HG03097 (cell line): Measurements from ENCODE around the gene ARID2.
A peak's percentile ranks its signal among the peaks of the same experiment; 100 is the strongest.

ENCODE experiments used
- ATAC-seq: cut with Tn5 transposase; IDR thresholded peaks from one replicate; pipeline ENCODE4 v1.9.1; 2021; ENCODE audit not compliant: unreplicated experiment, low FRiP score

The ARID2 gene

GRCh38 chr12:45713078-45713477 is 16.4 kb upstream of the ARID2 start:
- ATAC-seq, result no peak

DNA sequence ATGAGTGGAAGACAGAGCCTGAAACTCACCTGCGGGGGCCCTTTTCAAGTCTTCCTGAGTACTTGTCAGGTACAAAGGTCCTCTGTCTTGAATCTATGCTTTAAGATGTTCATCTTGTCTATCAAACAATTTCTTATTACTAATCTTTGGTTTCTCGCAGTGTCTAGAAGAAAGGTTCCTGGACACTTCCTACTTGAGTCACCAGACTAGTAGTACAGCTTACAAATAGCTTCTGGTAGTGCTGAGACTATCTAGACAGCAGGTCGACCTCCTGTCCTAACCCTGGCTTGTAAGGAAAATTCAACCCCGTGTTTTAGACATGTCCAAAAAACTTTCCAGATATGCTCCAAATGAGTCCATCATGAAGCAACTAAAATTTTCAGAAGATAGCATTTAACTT is 11.2 kb upstream of the ARID2 start:
- ATAC-seq, result no peak

- no peak for ATAC-seq
These were observed 9.4 kb upstream of the ARID2 start for GRCh38 chr12:45720069-45720468.

DNA sequence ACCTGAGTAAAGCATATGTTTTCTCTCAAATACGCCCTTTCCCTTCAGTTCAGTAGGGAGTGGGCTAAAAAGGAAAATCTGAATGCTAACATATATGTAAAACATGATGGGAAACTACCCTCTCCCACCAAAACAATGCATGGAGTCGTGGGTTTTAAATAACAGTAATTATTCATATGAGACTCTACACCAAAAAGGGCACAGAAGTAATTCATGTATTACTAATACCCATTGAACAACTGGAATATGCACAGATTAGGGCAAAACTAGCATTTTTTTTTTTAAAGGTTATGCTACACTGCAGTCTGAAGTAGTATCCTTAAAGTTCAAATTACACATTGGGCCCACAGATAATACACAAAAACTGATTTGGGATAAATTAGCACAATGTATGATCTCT is 8.1 kb upstream of the ARID2 start:
- ATAC-seq, result no peak

DNA sequence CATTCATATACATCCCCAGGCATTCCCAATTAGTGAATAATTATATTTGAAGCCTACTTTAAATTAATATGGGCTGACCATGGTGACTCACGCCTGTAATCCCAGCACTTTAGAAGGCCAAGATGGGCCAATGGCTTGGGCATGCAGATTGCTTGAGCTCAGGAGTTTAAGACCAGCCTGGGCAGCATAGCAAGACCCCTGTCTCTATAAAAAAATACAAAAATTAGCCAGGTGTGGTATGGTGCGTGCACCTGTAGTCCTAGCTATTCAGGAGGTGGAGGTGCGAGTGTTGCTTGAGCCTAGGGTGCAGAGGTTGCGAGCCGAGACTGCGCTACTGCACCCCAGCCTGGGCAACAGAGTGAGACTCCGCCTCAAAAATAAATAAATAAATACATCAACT is 7.6 kb upstream of the ARID2 start:
- no peak for ATAC-seq

DNA sequence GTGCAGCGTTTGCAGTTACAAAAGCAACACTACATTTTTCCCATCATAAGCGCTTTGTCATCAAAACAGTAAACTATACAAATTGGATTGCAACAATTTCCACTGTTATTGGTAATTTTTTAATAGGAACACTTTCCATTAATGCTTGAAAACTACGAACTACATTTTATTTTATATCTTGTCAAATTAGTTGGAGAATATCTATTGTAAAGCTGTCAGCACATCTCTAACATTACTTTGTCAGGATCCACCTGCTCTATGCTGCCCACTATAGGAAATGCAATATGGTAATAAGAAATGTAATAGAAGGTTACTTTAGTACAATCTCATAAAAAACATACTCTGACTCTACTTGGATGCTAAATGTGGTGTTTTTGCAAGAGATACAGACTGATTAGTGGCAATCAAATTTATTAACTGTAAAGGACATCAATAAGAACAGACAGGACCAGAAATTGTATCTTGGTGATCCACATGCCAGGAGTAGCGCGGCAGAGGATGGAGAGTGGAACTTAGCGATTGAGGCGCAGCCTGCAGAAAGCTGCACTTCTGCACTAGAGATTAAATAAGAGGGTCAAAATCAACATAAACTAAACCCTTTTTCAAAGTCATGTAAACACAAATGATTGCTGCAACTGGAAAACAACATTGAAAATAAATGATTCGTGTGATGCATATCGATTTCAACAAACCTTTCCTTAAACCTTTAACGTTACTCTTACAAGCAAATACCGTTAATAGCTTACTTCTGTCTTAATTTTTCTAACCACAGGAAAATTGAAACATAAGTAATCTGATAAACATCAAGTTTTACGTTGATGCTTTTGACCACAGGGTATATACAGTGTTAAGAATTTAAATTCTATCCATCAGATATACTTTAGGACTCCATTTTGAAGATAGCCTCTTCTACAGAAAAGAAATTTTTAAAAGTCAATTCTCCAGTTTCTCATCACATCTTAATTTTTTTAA is 3.6 kb upstream of the ARID2 start:
- no peak for ATAC-seq

DNA sequence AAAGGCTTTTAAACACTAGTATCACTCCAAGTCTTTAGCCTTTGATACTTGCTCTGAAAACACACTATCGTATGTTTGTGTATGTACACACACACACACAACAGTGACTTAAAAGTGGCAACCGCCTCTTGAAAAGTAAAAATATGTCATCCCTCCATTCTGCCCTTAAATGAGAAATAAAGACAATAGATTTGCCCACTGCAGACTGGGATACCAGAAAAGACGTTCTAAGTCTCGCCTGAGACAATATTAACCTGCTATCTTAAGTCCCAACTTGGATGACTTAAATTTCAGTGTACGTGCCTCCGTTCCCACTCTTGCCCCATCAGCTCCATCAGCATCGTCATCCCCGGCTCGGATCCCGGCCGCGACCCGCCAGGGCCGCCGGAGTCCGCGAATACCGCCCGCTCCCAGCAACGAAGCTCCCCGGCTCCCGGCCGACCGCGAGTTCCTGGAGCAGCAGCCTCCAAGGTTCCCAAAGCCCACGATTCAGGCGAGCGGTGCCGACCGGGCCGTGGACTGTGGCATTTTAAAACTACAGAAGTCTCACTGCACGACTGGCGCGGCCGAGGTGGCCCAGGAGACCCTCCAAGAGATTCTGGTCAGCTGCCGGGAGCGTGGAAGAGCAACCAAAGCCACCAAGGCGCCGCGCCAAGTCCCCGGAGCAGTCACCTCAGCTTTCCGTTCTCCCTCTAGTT is 2.8 kb upstream of the ARID2 start:
- no peak for ATAC-seq

DNA sequence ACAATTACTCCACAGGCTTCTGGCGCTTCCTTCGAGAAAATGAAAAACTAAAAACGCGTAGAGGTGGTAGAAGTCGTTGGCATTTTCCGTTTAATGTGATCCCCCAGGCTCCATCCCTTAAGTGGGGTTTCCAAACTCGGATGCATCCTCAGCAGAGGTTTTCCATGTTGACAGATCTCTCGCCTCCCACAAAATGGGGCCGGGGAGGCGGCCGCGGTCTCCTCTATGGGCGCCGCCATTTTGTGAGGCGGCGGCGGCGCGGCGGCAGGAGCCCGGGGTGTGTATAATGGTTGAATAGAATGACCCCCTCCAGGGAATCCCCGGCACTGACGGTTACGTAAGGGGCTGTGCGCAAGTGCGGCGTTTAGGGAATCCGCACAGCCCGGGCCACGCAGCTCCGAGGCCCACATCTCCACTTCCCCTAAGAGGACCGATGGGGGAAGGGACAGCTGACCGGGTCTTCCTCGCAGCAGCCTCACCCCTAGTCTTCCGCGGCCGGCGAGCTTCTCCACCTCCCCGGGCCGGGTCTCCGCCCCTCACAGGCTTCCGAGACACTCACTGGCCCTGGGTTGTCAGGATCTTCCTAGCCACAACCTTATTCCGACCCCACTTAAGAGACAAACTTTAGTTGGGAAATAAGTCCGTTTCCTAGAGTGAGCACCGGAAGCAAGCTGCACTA is 2.1 kb upstream of the ARID2 start:
- ATAC-seq, result peak; percentile 51

- no peak for ATAC-seq
These were observed 1.4 kb upstream of the ARID2 start for GRCh38 chr12:45727980-45728629.

DNA sequence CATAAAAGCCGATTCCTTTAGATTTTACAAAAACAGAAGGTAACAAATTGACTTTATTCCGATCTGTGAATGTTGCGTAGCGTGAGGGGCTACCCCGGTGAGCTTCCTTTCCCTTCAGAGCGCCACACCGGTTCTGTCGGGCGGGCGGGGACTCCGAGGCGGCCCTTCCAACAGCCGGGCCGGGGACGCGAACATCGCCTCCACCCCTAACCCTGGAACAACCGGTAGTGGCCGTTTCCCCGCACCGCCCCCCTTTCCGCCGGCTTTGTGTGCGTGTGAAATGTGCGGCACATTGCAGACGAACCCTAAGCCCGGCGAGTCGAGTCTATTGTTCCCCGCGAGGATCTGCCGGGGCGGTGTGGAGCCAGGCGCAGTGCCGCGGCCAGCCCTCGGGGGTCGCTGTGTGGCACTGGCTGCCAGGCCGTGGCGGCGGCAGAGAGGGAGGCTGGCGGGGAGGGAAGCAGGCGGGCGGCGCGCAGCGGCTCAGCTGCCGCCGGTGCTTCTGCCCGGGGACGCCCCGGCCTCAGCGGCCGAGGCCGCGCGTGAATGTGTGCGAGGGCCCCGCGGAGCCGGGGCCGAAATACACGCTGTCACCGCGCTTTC is 775 bp upstream of the ARID2 start:
- ATAC-seq, result peak; percentile 51

- ATAC-seq, result no peak
These were observed 510 bp downstream of the ARID2 start for GRCh38 chr12:45730084-45730347.

- ATAC-seq, result no peak
These were observed 1.1 kb downstream of the ARID2 start for GRCh38 chr12:45730348-45731189.

- ATAC-seq, result no peak
These were observed 1.8 kb downstream of the ARID2 start for GRCh38 chr12:45731190-45731775.

DNA sequence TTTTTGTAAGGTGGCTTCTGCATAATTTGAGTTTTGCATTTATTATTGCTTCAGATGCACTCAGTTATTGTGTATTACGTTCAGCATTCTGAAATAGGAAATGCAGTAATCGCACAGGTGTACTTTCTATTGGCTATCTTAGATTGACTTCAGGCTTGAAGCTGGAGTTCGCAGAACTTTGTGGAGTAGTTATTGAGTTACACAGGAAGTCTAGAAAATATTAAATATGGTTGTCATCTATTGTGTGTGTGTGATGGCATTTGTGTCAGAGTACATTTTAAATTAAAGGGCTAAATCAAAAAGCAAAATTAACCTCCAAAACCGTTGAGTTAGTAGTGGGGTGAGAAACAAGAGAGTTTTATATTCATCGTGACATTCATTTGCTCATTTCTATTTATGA is 2.7 kb downstream of the ARID2 start:
- no peak for ATAC-seq

- no peak for ATAC-seq
These were observed 3.4 kb downstream of the ARID2 start for GRCh38 chr12:45732936-45733335.

DNA sequence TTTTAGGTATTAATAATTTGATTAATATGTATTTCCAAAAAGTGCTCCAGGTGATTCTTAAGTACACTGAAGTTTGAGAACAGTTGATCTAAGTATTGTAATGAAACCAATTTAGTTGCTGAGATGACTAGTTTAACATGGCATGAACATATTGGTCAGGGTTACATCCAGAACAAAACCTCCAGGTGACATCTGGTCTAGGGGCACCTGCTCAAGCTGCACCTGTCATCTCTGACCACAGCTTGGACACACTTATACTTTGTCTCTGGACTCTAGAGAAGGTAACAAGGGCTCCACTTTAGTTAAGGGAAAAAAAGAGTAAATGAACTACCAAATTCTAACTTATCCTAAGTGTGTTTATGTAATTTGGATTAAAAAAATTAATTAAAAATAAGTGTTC is 8.1 kb downstream of the ARID2 start:
- no peak for ATAC-seq

DNA sequence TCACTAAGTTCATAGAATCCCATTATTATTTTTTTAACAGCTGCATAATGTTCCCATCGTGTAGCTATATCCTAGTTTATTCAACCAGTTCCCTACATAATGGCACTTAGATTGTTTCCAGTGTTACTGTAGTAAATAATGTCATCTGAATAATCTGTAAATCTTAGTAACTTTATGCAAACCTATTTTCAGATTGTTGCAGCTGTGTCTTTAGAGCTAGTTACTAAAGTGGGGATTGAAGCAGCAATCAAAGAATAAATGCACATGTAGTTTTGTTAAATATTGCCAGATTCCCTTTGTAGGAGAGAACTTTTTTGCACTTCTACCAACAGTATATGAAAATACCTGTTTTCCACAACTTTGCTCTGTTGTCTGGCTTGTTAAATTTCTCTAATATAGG is 13.1 kb downstream of the ARID2 start:
- ATAC-seq, result no peak

DNA sequence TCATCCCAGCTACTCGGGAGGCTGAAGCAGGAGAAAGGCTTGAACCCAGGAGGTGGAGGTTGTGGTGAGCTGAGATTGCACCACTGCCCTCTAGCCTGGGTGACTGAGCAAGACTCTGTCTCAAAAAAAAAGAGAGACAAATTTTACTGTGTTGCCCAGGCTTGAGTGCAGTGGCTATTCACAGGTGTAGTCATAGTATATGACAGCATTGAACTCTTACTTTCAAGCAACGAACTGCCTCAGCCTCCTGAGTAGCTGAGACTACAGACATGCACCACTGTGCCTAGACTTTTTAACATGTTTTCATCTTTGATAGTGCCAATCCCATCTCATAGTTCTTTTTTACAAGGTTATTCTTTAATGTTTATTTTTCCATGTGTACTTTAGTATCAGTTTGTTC is 13.7 kb downstream of the ARID2 start:
- no peak for ATAC-seq

- no peak for ATAC-seq
These were observed 16.4 kb downstream of the ARID2 start for GRCh38 chr12:45745861-45746277.
